Caco-2 (cell line): Measurements from ENCODE around the gene TBC1D9B. TPM values are rescaled to one million over a fixed set of nuclear protein-coding genes. Genes with fewer than 3 reads are reported as not detected.
A peak's percentile ranks its signal among the peaks of the same experiment; 100 is the strongest.

Experiments used
- BruUV-seq: library from RNA; stranded (reverse); fragments of 400-500 nt; replicated peaks from 2 replicates; lab custom pipeline; 2021; lab: Mats Ljungman, UMichigan
- CTCF ChIA-PET: fragments of 300-600 bp; sonication (Branson Sonifier 250); formaldehyde crosslinking; loops from one replicate; lab custom pipeline; 2022; ENCODE audit warnings: antibody characterized with exemption; lab: Charles Lee
- POLR2A ChIA-PET: fragments of 300-600 bp; sonication (Branson Sonifier 250); formaldehyde crosslinking; loops from one replicate; lab custom pipeline; 2022; ENCODE audit warnings: antibody characterized with exemption; lab: Charles Lee
- DNase-seq, 2 experiments: peaks; one replicate each; pipeline versions ENCODE4 v3.0.0 to v3.0.0-alpha.2; 2020 to 2022
- H3K27me3 ChIP-seq: replicated peaks from 2 replicates; pipeline ENCODE4 v1.6.0; 2011; ENCODE audit warnings: low read length; ENCODE audit not compliant: control insufficient read depth, insufficient read depth
- H3K36me3 ChIP-seq: 2 replicates; pipeline ENCODE4 v1.5.1; 2011; ENCODE audit warnings: low read length; ENCODE audit not compliant: control insufficient read depth, insufficient read depth
- H3K4me1 ChIP-seq: fragments of 250-450 bp; sonication (Bioruptor Pico); 2 replicates; pipeline ENCODE4 v1.5.1; 2020; ENCODE audit warnings: mild to moderate bottlenecking
- H3K4me3 ChIP-seq: 2 replicates; pipeline ENCODE4 v1.5.1; 2011; ENCODE audit warnings: low read depth, mild to moderate bottlenecking, control low read depth, low read length
- H3K9me3 ChIP-seq: fragments of 250-450 bp; sonication (Bioruptor Pico); 2 replicates; pipeline ENCODE4 v1.5.1; 2020; ENCODE audit warnings: mild to moderate bottlenecking, moderate library complexity
- H3K27ac Mint-ChIP-seq: one replicate; pipeline ENCODE4 v1.8.0; 2022; ENCODE audit warnings: mixed read lengths; ENCODE audit not compliant: unreplicated experiment
- H3K27me3 Mint-ChIP-seq: one replicate; pipeline ENCODE4 v1.8.0; 2022; ENCODE audit warnings: mixed read lengths; ENCODE audit not compliant: insufficient read depth, unreplicated experiment
- H3K36me3 Mint-ChIP-seq: one replicate; pipeline ENCODE4 v1.8.0; 2022; ENCODE audit warnings: mild to moderate bottlenecking, mixed read lengths; ENCODE audit not compliant: insufficient read depth, unreplicated experiment
- H3K4me1 Mint-ChIP-seq: one replicate; pipeline ENCODE4 v1.8.0; 2022; ENCODE audit warnings: low read depth, mixed read lengths; ENCODE audit not compliant: unreplicated experiment
- H3K4me3 Mint-ChIP-seq: one replicate; pipeline ENCODE4 v1.8.0; 2022; ENCODE audit warnings: mild to moderate bottlenecking, moderate library complexity, mixed read lengths; ENCODE audit not compliant: unreplicated experiment
- H3K9me3 Mint-ChIP-seq: one replicate; pipeline ENCODE4 v1.8.0; 2022; ENCODE audit warnings: mixed read lengths; ENCODE audit not compliant: unreplicated experiment
- CTCF ChIP-seq, 2 experiments: fragments of 200-600 bp in 1 of 2; IDR thresholded peaks; 1 replicate in 1 of 2; 2 replicates in 1 of 2; pipeline versions ENCODE4 v1.5.1 to v1.8.0; 2011 to 2022; ENCODE audit warnings: antibody characterized with exemption in 1 of 2, control low read depth in 1 of 2, inconsistent platforms in 1 of 2, low read depth in 1 of 2, low read length in 1 of 2, mild to moderate bottlenecking in 1 of 2, moderate library complexity in 1 of 2; ENCODE audit not compliant: insufficient read depth in 1 of 2, severe bottlenecking in 1 of 2, unreplicated experiment in 1 of 2
- intact Hi-C: fragments of 100-400 bp; cut with micrococcal nuclease; formaldehyde crosslinking; loops from one replicate; pipeline ENCODE4 v1.10.0; 2022; ENCODE audit not compliant: unreplicated experiment
- total RNA-seq: library from RNA; stranded (reverse); gene quantifications from 2 replicates; pipeline ENCODE4 v1.2.3, GENCODE V29; 2022

TBC1D9B gene
- total RNA-seq, 1 experiment from 2014 or later, result 107 TPM

GRCh38 chr5:179833709-179834070 lies 74.0 kb downstream of the TBC1D9B start:
- Histone ChIP-seq H3K4me3 (no peak overlapping the region), H3K9me3 (no peaks in the 10 kb centered on the region), H3K36me3 (peaks cover 12% of the 10 kb centered on the region), H3K4me1 (no peaks in the 10 kb centered on the region), H3K27me3 (no peaks in the 10 kb centered on the region)
- intact Hi-C loops, result no loop called here
- ChIA-PET POLR2A (no interaction called here), CTCF (no interaction called here)
- DNase-seq, result no peak
- TF ChIP-seq CTCF (IDR thresholded peaks at IDR 0.05; ENCODE audit: insufficient read depth in 1 of 2, low read depth in 1 of 2, low read length in 1 of 2, severe bottlenecking in 1 of 2, unreplicated experiment in 1 of 2), result no peak
- Mint-ChIP-seq H3K4me1 (no peaks in the 10 kb centered on the region), H3K4me3 (no peak overlapping the region), H3K36me3 (peaks cover 96% of the 10 kb centered on the region), H3K27ac (no peak overlapping the region), H3K27me3 (no peaks in the 10 kb centered on the region), H3K9me3 (no peaks in the 10 kb centered on the region)
- no TSS peak for BruUV-seq

- Mint-ChIP-seq H3K4me3 (no peak overlapping the region), H3K27ac (no peak overlapping the region), H3K27me3 (no peaks in the 10 kb centered on the region), H3K36me3 (peaks cover 96% of the 10 kb centered on the region), H3K4me1 (no peaks in the 10 kb centered on the region), H3K9me3 (no peaks in the 10 kb centered on the region)
- no peaks in the 10 kb centered on the region for H3K9me3 ChIP-seq
- H3K4me3 ChIP-seq, result no peak overlapping the region
- POLR2A ChIA-PET, result no interaction called here
- CTCF ChIA-PET, result interaction anchor here (0.9 kb wide), 1 partner anchor 38 kb away, joined by 11 read pairs; no protein-coding TSS in a partner anchor
- TF ChIP-seq CTCF (IDR thresholded peaks at IDR 0.05; ENCODE audit: insufficient read depth in 1 of 2, low read depth in 1 of 2, low read length in 1 of 2, severe bottlenecking in 1 of 2, unreplicated experiment in 1 of 2), result no peak
- H3K4me1 ChIP-seq, result no peaks in the 10 kb centered on the region
- DNase-seq, result no peak
- H3K36me3 ChIP-seq, result peaks cover 12% of the 10 kb centered on the region
- intact Hi-C loops, result no loop called here
- no TSS peak for BruUV-seq
- no peaks in the 10 kb centered on the region for H3K27me3 ChIP-seq
These were observed 74.5 kb downstream of the TBC1D9B start for GRCh38 chr5:179833056-179833708.

GRCh38 chr5:179832039-179832745 lies 75.5 kb downstream of the TBC1D9B start:
- Mint-ChIP-seq H3K27me3 (no peaks in the 10 kb centered on the region), H3K9me3 (no peaks in the 10 kb centered on the region), H3K4me1 (no peaks in the 10 kb centered on the region), H3K4me3 (no peak overlapping the region), H3K27ac (peak overlapping the region; percentile 45), H3K36me3 (peaks cover 96% of the 10 kb centered on the region)
- Histone ChIP-seq H3K9me3 (no peaks in the 10 kb centered on the region), H3K36me3 (peaks cover 12% of the 10 kb centered on the region), H3K27me3 (no peaks in the 10 kb centered on the region), H3K4me3 (no peak overlapping the region), H3K4me1 (no peaks in the 10 kb centered on the region)
- BruUV-seq, result no TSS peak
- TF ChIP-seq CTCF (IDR thresholded peaks at IDR 0.05; ENCODE audit: insufficient read depth in 1 of 2, low read depth in 1 of 2, low read length in 1 of 2, severe bottlenecking in 1 of 2, unreplicated experiment in 1 of 2), result no peak
- intact Hi-C loops, result no loop called here
- ChIA-PET POLR2A (interaction anchor here (0.5 kb wide), 1 partner anchor 13 kb away, joined by 9 read pairs; no protein-coding TSS in a partner anchor), CTCF (interaction anchor here (0.9 kb wide), 1 partner anchor 37 kb away, joined by 11 read pairs; no protein-coding TSS in a partner anchor)
- DNase-seq, result no peak
